Panc1 (cell line): ENCODE measurements around the gene ELP1.
"Not testable (repeated sequence)": the region's sequence is repeated elsewhere in the genome, so short reads cannot be mapped to it uniquely, and the experiment has no call there.

Source experiments
- CTCF ChIP-seq: fragments of 450-650 bp; IDR thresholded peaks from 2 replicates; pipeline ENCODE4 v1.5.1; 2017; ENCODE audit warnings: mild to moderate bottlenecking
- POLR2AphosphoS5 ChIP-seq: IDR thresholded peaks from 2 replicates; pipeline ENCODE4 v1.6.1; 2012; ENCODE audit warnings: mild to moderate bottlenecking, low read depth, low read length, moderate library complexity
- REST ChIP-seq, 2 experiments: IDR thresholded peaks; 2 replicates each; pipeline ENCODE4 v1.6.1; 2011 to 2012; ENCODE audit warnings: low read depth in 2 of 2, control low read depth in 1 of 2, low read length in 1 of 2, mild to moderate bottlenecking in 1 of 2, moderate library complexity in 1 of 2; ENCODE audit not compliant: insufficient read depth in 1 of 2
- TCF7L2 ChIP-seq: IDR thresholded peaks from 2 replicates; pipeline ENCODE4 v1.6.1; 2011; ENCODE audit warnings: mild to moderate bottlenecking, low read depth, low read length, inconsistent platforms

- TF ChIP-seq CTCF; TCF7L2; POLR2AphosphoS5; REST (IDR thresholded peaks at IDR 0.05; ENCODE audit: insufficient read depth in 1 of 2, low read depth in 2 of 2, low read length in 1 of 2): not testable (repeated sequence)
Observed at GRCh38 chr9:108886594-108887271, 47.2 kb downstream of the ELP1 start.
